K562 (cell line): ENCODE measurements around the gene LTA. TPM values are rescaled to one million over a fixed set of nuclear protein-coding genes. Genes with fewer than 3 reads are reported as not detected.

ENCODE experiments used
- ATF1 ChIP-seq, 2 experiments: fragments of 450-650 bp in 1 of 2; IDR thresholded peaks; 2 replicates each; pipeline ENCODE4 v1.6.1; 2016; ENCODE audit warnings: missing compliant biosample characterization in 1 of 2, missing genetic modification characterization in 1 of 2
- ATF3 ChIP-seq, 2 experiments: fragments of 450-650 bp in 1 of 2; sonication (generic) in 1 of 2; formaldehyde crosslinking in 1 of 2; IDR thresholded peaks in 1 of 2; conservative IDR thresholded peaks in 1 of 2; 2 replicates each; pipeline versions ENCODE4 v1.6.1 to v1.8.1; 2016 to 2023; ENCODE audit warnings: mild to moderate bottlenecking in 2 of 2, moderate library complexity in 2 of 2, inconsistent platforms in 1 of 2, missing genetic modification reagents in 1 of 2
- CCNT2 ChIP-seq: IDR thresholded peaks from 2 replicates; pipeline ENCODE4 v1.6.1; 2011; ENCODE audit warnings: borderline replicate concordance, low read depth, mild to moderate bottlenecking, moderate library complexity, mixed read lengths, low read length; ENCODE audit not compliant: insufficient read length; ENCODE audit errors: extremely low read depth
- CSDE1 ChIP-seq, 2 experiments: fragments of 450-650 bp; IDR thresholded peaks; 2 replicates each; pipeline ENCODE4 v1.6.1; 2016; ENCODE audit warnings: mild to moderate bottlenecking in 1 of 2
- HNRNPK ChIP-seq: fragments of 200-400 bp; formaldehyde crosslinking; IDR thresholded peaks from one replicate; pipeline ENCODE4 v1.6.1; 2018; ENCODE audit warnings: mild to moderate bottlenecking, low read depth, low read length; ENCODE audit not compliant: poor library complexity, severe bottlenecking
- JUNB ChIP-seq: fragments of 450-650 bp; formaldehyde crosslinking; conservative IDR thresholded peaks from 2 replicates; pipeline ENCODE4 v1.4.0; 2020; ENCODE audit warnings: mild to moderate bottlenecking
- NKRF ChIP-seq: fragments of 450-650 bp; IDR thresholded peaks from 2 replicates; pipeline ENCODE4 v1.6.1; 2016; ENCODE audit warnings: borderline replicate concordance
- PML ChIP-seq: IDR thresholded peaks from 2 replicates; pipeline ENCODE4 v1.6.1; 2012; ENCODE audit warnings: low read length, inconsistent platforms
- PREB ChIP-seq: sonication (generic); formaldehyde crosslinking; IDR thresholded peaks from 2 replicates; pipeline ENCODE4 v1.8.1; 2023; ENCODE audit warnings: mild to moderate bottlenecking, missing genetic modification reagents
- RBM17 ChIP-seq: fragments of 200-400 bp; formaldehyde crosslinking; IDR thresholded peaks from 2 replicates; pipeline ENCODE4 v1.6.1; 2017; ENCODE audit warnings: low read depth, mild to moderate bottlenecking, low read length, borderline replicate concordance
- SMAD1 ChIP-seq: fragments of 150-350 bp; IDR thresholded peaks from 2 replicates; pipeline ENCODE4 v1.6.1; 2014; ENCODE audit warnings: low read length, low read depth; ENCODE audit not compliant: partially characterized antibody
- THRB ChIP-seq: fragments of 450-650 bp; formaldehyde crosslinking; conservative IDR thresholded peaks from 2 replicates; pipeline ENCODE4 v1.4.0; 2022; ENCODE audit warnings: mild to moderate bottlenecking, missing genetic modification characterization
- TRIM25 ChIP-seq: fragments of 450-650 bp; IDR thresholded peaks from 2 replicates; pipeline ENCODE4 v1.7.0; 2016; ENCODE audit warnings: borderline replicate concordance
- ZFX ChIP-seq: sonication (generic); formaldehyde crosslinking; IDR thresholded peaks from 2 replicates; pipeline ENCODE4 v1.8.0; 2022; ENCODE audit warnings: mild to moderate bottlenecking, missing genetic modification reagents, moderate library complexity
- ZNF184 ChIP-seq: sonication (generic); formaldehyde crosslinking; IDR thresholded peaks from 2 replicates; pipeline ENCODE4 v1.5.0; 2020; ENCODE audit warnings: missing genetic modification reagents
- ZNF24 ChIP-seq: fragments of 450-650 bp; IDR thresholded peaks from 2 replicates; pipeline ENCODE4 v1.6.1; 2016
- ZNF395 ChIP-seq: fragments of 200-800 bp; sonication (Bioruptor generic); IDR thresholded peaks from 2 replicates; pipeline ENCODE4 v1.6.1; 2017; ENCODE audit warnings: missing genetic modification characterization, missing compliant biosample characterization
- polyA plus RNA-seq, 8 experiments: library from polyadenylated mRNA; depleted of rRNA in 4 of 8; stranded (reverse) in 5 of 8; unstranded in 3 of 8; fragments of >200 nt; fragmentation: Nextera tagmentation in 2 of 8; fragmentation: Illumina TruSeq in 1 of 8; extraction: Ambion mirVana in 2 of 8; extraction: Trizol in 1 of 8; gene quantifications; 2 replicates each; pipeline versions ENCODE4 v1.2.1 to v1.2.3, GENCODE V29; 2011 to 2014; ENCODE audit warnings: inconsistent platforms in 1 of 8, missing spikeins in 1 of 8
- total RNA-seq, 7 experiments: library from RNA; depleted of rRNA in 6 of 7; stranded (reverse); fragments of >200 nt in 6 of 7; fragmentation: Illumina TruSeq in 2 of 7; extraction: Trizol in 2 of 7; gene quantifications; 2 replicates each; pipeline versions ENCODE4 v1.2.1 to v1.2.3, GENCODE V29; 2011 to 2021; ENCODE audit warnings: low replicate concordance in 1 of 7

The LTA gene
- total and polyA plus RNA-seq, 9 of the 15 experiments (the other 6 are each of a cell fraction or from before 2014, with no cell fraction given) = 0.80 TPM; not detected in 8

GRCh38 chr6:31541658-31542521 is 30.2 kb upstream of the LTA start, which contains the start of gene DDX39B (continued):
- TF ChIP-seq ZNF24 (peak; percentile 53), ATF1 (CRISPR knock-in tag; IDR thresholded peaks at IDR 0.05) (no peak), ATF1 (tag; IDR thresholded peaks at IDR 0.05) (peak; percentile 88), PREB (no peak), ZNF395 (CRISPR knock-in tag) (peak; percentile 97), SMAD1 (peak; percentile 81), ATF3 (IDR thresholded peaks at IDR 0.05) (no peak), ATF3 (CRISPR knock-in tag; conservative IDR thresholded peaks at IDR 0.05) (peak; percentile 68), ZFX (peak; percentile 100), JUNB (CRISPR knock-in tag) (no peak), THRB (CRISPR knock-in tag) (peak; percentile 94), CSDE1 (IDR thresholded peaks at IDR 0.05) (peak; percentile 61 to 91), PML (peak; percentile 91), RBM17 (no peak), HNRNPK (no peak), ZNF184 (no peak), NKRF (no peak; the same call in 1 of the 2 replicates), CCNT2 (no peak), TRIM25 (peak; percentile 94; the same call in 1 of the 2 replicates)
